Measurements from ENCODE around the gene ENTPD8. TPM values are rescaled to one million over a fixed set of nuclear protein-coding genes. Genes with fewer than 3 reads are reported as not detected.

The ENTPD8 gene
- total and polyA plus RNA-seq, 5 donors from 2014 or later, result not detected

GRCh38 chr9:137432687-137433348 lies 8.3 kb downstream of the ENTPD8 start:
- Histone ChIP-seq H3K9me3 (ENCODE audit: control insufficient read depth in 2 of 2, low read length in 2 of 2) (no peaks in the 10 kb centered on the region), H3K27me3 (ENCODE audit: control insufficient read depth, insufficient read depth, low read length) (no peaks in the 10 kb centered on the region), H3K27ac (ENCODE audit: insufficient read depth, low read length, poor library complexity, severe bottlenecking) (no peak overlapping the region), H3K4me1 (ENCODE audit: control insufficient read depth, insufficient read depth, low read length, poor library complexity, severe bottlenecking) (peaks cover 3% of the 10 kb centered on the region), H3K36me3 (ENCODE audit: control insufficient read depth, insufficient read depth, low read length) (no peaks in the 10 kb centered on the region), H3K4me3 (ENCODE audit: low read depth, low read length) (no peak overlapping the region)
- H3K9me3 Mint-ChIP-seq, result no peaks in the 10 kb centered on the region
- no peak overlapping the region for H3K4me3 Mint-ChIP-seq
- H3K4me1 Mint-ChIP-seq, result no peaks in the 10 kb centered on the region
- no peak overlapping the region for H3K27ac Mint-ChIP-seq
- no peak for DNase-seq
- H3K27me3 Mint-ChIP-seq, result no peaks in the 10 kb centered on the region
- ATAC-seq (ENCODE audit: low read depth in 2 of 2), result no peak
- H3K36me3 Mint-ChIP-seq, result no peaks in the 10 kb centered on the region

DNA sequence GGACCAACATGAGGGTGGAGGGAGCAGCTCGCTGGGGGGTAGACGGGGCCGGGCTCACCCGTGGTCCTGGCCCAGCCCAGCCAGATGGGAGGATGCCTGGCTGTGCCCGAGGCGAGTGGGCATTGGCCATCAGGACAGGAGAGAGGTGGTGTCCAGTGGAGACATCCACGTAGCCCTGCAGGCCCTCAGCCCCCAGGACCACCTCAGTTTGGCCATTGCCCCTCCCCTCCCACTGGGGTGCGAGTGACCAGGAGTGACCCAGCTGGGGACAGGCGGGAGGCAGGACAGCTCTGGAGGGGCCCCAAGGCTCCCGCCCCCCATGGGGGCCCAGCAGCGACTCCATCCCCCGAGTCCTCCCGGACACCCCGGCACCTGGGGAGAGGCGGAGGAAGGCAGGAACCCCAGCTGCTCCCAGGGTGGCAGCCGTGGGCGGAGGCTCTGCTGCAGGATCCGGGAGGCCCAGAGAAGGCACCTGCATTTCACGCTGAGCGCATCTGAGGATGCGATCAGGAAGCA lies 9.7 kb downstream of the ENTPD8 start:
- ATAC-seq (ENCODE audit: low read depth in 2 of 2), result no peak
- DNase-seq, result no peak
- Mint-ChIP-seq H3K9me3 (no peaks in the 10 kb centered on the region), H3K4me1 (no peaks in the 10 kb centered on the region), H3K27me3 (no peaks in the 10 kb centered on the region), H3K4me3 (no peak overlapping the region), H3K36me3 (no peaks in the 10 kb centered on the region), H3K27ac (no peak overlapping the region)
- Histone ChIP-seq H3K9me3 (ENCODE audit: control insufficient read depth in 2 of 2, low read length in 2 of 2) (no peaks in the 10 kb centered on the region), H3K36me3 (ENCODE audit: control insufficient read depth, insufficient read depth, low read length) (no peaks in the 10 kb centered on the region), H3K27ac (ENCODE audit: insufficient read depth, low read length, poor library complexity, severe bottlenecking) (no peak overlapping the region), H3K4me3 (ENCODE audit: low read depth, low read length) (no peak overlapping the region), H3K27me3 (ENCODE audit: control insufficient read depth, insufficient read depth, low read length) (no peaks in the 10 kb centered on the region), H3K4me1 (ENCODE audit: control insufficient read depth, insufficient read depth, low read length, poor library complexity, severe bottlenecking) (peaks cover 3% of the 10 kb centered on the region)

- peaks cover 3% of the 10 kb centered on the region for H3K4me1 ChIP-seq (ENCODE audit: control insufficient read depth, insufficient read depth, low read length, poor library complexity, severe bottlenecking)
- DNase-seq, result no peak
- no peaks in the 10 kb centered on the region for H3K4me1 Mint-ChIP-seq
- no peaks in the 10 kb centered on the region for H3K9me3 ChIP-seq (ENCODE audit: control insufficient read depth in 2 of 2, low read length in 2 of 2)
- no peaks in the 10 kb centered on the region for H3K36me3 Mint-ChIP-seq
- no peaks in the 10 kb centered on the region for H3K27me3 Mint-ChIP-seq
- ATAC-seq (ENCODE audit: low read depth in 2 of 2), result no peak
- H3K9me3 Mint-ChIP-seq, result no peaks in the 10 kb centered on the region
- no peaks in the 10 kb centered on the region for H3K27me3 ChIP-seq (ENCODE audit: control insufficient read depth, insufficient read depth, low read length)
- H3K36me3 ChIP-seq (ENCODE audit: control insufficient read depth, insufficient read depth, low read length), result no peaks in the 10 kb centered on the region
- H3K4me3 ChIP-seq (ENCODE audit: low read depth, low read length), result no peak overlapping the region
- H3K27ac ChIP-seq (ENCODE audit: insufficient read depth, low read length, poor library complexity, severe bottlenecking), result no peak overlapping the region
- no peak overlapping the region for H3K27ac Mint-ChIP-seq
- no peak overlapping the region for H3K4me3 Mint-ChIP-seq
Measured at GRCh38 chr9:137430723-137431415, 10.3 kb downstream of the ENTPD8 start.

- H3K9me3 Mint-ChIP-seq, result no peaks in the 10 kb centered on the region
- Histone ChIP-seq H3K27ac (ENCODE audit: insufficient read depth, low read length, poor library complexity, severe bottlenecking) (no peak overlapping the region), H3K4me1 (ENCODE audit: control insufficient read depth, insufficient read depth, low read length, poor library complexity, severe bottlenecking) (peaks cover 2% of the 10 kb centered on the region), H3K36me3 (ENCODE audit: control insufficient read depth, insufficient read depth, low read length) (no peaks in the 10 kb centered on the region), H3K4me3 (ENCODE audit: low read depth, low read length) (no peak overlapping the region), H3K9me3 (ENCODE audit: control insufficient read depth in 2 of 2, low read length in 2 of 2) (no peaks in the 10 kb centered on the region), H3K27me3 (ENCODE audit: control insufficient read depth, insufficient read depth, low read length) (no peaks in the 10 kb centered on the region)
- no peaks in the 10 kb centered on the region for H3K27me3 Mint-ChIP-seq
- H3K27ac Mint-ChIP-seq, result no peak overlapping the region
- H3K4me1 Mint-ChIP-seq, result no peaks in the 10 kb centered on the region
- no peak for DNase-seq
- no peak overlapping the region for H3K4me3 Mint-ChIP-seq
- H3K36me3 Mint-ChIP-seq, result no peaks in the 10 kb centered on the region
- ATAC-seq (ENCODE audit: low read depth in 2 of 2), result no peak
Measured at GRCh38 chr9:137429974-137430722, 11.0 kb downstream of the ENTPD8 start.

GRCh38 chr9:137429546-137429890 lies 11.6 kb downstream of the ENTPD8 start:
- no peaks in the 10 kb centered on the region for H3K36me3 Mint-ChIP-seq
- peaks cover 4% of the 10 kb centered on the region for H3K27me3 Mint-ChIP-seq
- peaks cover 0 to 5% (median under 1%) of the 10 kb centered on the region in 4 donors for H3K4me1 Mint-ChIP-seq
- Histone ChIP-seq H3K27ac (ENCODE audit: insufficient read depth, low read length, poor library complexity, severe bottlenecking) (no peak overlapping the region), H3K4me3 (ENCODE audit: low read depth, low read length) (no peak overlapping the region), H3K4me1 (ENCODE audit: control insufficient read depth, insufficient read depth, low read length, poor library complexity, severe bottlenecking) (no peaks in the 10 kb centered on the region), H3K27me3 (ENCODE audit: control insufficient read depth, insufficient read depth, low read length) (no peaks in the 10 kb centered on the region), H3K36me3 (ENCODE audit: control insufficient read depth, insufficient read depth, low read length) (no peaks in the 10 kb centered on the region), H3K9me3 (ENCODE audit: control insufficient read depth in 2 of 2, low read length in 2 of 2) (no peaks in the 10 kb centered on the region)
- DNase-seq (no peak), ATAC-seq (ENCODE audit: low read depth in 2 of 2) (no peak)
- no peak overlapping the region for H3K4me3 Mint-ChIP-seq
- H3K9me3 Mint-ChIP-seq, result no peaks in the 10 kb centered on the region
- no peak overlapping the region for H3K27ac Mint-ChIP-seq

DNA sequence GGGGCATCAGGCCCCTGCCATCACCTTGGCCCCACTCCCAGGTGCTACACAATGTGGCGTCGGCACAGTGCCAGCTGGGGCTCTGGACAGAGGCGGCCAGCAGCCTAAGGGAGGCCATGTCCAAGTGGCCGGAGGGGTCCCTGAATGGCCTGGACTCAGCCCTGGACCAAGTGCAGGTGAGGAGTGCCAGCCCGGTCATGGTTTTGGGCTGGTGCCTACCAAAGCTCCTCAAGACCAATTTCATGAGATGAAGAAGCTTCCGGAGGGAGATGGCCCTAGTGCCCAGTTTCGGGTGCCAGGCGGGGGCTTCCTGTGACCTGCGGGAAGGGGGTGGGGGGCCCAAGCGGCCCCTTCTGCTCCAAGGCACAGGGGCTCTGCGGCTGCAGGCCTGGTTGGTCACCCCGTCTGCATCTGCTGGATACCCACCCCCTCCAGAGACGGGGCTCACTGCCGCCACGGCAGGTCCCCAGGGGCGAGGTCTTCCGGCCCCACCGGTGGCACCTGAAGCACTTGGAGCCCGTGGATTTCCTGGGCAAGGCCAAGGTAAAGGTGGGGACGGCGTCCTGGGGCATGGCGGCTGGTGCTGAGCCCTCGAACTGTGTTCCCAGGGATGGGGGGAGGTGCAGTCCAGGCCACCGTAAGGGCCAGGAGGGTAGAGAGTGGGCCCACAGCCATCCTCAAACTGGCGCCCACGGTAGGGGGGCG lies 12.2 kb downstream of the ENTPD8 start:
- Mint-ChIP-seq H3K27me3 (peaks cover 4% of the 10 kb centered on the region), H3K9me3 (no peaks in the 10 kb centered on the region), H3K36me3 (no peaks in the 10 kb centered on the region), H3K4me3 (no peak overlapping the region), H3K4me1 (peaks cover 0 to 9% (median 3%) of the 10 kb centered on the region in 4 donors), H3K27ac (no peak overlapping the region)
- Histone ChIP-seq H3K36me3 (ENCODE audit: control insufficient read depth, insufficient read depth, low read length) (no peaks in the 10 kb centered on the region), H3K9me3 (ENCODE audit: control insufficient read depth in 2 of 2, low read length in 2 of 2) (no peaks in the 10 kb centered on the region), H3K27ac (ENCODE audit: insufficient read depth, low read length, poor library complexity, severe bottlenecking) (no peak overlapping the region), H3K4me3 (ENCODE audit: low read depth, low read length) (no peak overlapping the region), H3K4me1 (ENCODE audit: control insufficient read depth, insufficient read depth, low read length, poor library complexity, severe bottlenecking) (peaks cover 3% of the 10 kb centered on the region), H3K27me3 (ENCODE audit: control insufficient read depth, insufficient read depth, low read length) (no peaks in the 10 kb centered on the region)
- DNase-seq, result no peak
- no peak for ATAC-seq (ENCODE audit: low read depth in 2 of 2)

DNA sequence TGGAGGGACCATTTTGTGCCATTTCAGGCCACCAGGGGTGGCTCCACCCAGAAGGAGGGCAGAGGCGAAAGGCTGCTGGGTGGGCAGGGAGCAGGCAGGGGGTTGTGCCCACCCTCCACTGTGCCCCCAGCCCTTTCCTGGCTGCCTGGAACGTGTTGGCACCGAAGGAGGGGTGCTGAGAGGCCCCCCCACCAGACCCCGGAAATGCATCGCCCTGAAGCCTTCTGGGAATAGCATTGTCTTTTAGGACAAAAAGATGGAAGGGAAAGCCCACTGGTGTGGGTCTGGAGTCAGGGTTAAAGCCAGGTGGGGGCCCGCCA lies 12.9 kb downstream of the ENTPD8 start:
- ATAC-seq (ENCODE audit: low read depth in 2 of 2) (no peak), DNase-seq (no peak)
- H3K9me3 ChIP-seq (ENCODE audit: control insufficient read depth in 2 of 2, low read length in 2 of 2), result no peaks in the 10 kb centered on the region
- no peaks in the 10 kb centered on the region for H3K36me3 Mint-ChIP-seq
- H3K4me3 ChIP-seq (ENCODE audit: low read depth, low read length), result no peak overlapping the region
- H3K27me3 Mint-ChIP-seq, result peaks cover 4% of the 10 kb centered on the region
- H3K36me3 ChIP-seq (ENCODE audit: control insufficient read depth, insufficient read depth, low read length), result no peaks in the 10 kb centered on the region
- peaks cover 10% of the 10 kb centered on the region for H3K4me1 ChIP-seq (ENCODE audit: control insufficient read depth, insufficient read depth, low read length, poor library complexity, severe bottlenecking)
- peaks cover 0 to 9% (median 3%) of the 10 kb centered on the region in 4 donors for H3K4me1 Mint-ChIP-seq
- H3K9me3 Mint-ChIP-seq, result no peaks in the 10 kb centered on the region
- H3K27ac ChIP-seq (ENCODE audit: insufficient read depth, low read length, poor library complexity, severe bottlenecking), result no peak overlapping the region
- H3K4me3 Mint-ChIP-seq, result no peak overlapping the region
- no peaks in the 10 kb centered on the region for H3K27me3 ChIP-seq (ENCODE audit: control insufficient read depth, insufficient read depth, low read length)
- no peak overlapping the region for H3K27ac Mint-ChIP-seq
